ENCODE measurements around the gene EXOC3.
A peak's percentile ranks its signal among the peaks of the same experiment; 100 is the strongest.
"Not testable (repeated sequence)": the region's sequence is repeated elsewhere in the genome, so short reads cannot be mapped to it uniquely, and the experiment has no call there.

Gene EXOC3

DNA sequence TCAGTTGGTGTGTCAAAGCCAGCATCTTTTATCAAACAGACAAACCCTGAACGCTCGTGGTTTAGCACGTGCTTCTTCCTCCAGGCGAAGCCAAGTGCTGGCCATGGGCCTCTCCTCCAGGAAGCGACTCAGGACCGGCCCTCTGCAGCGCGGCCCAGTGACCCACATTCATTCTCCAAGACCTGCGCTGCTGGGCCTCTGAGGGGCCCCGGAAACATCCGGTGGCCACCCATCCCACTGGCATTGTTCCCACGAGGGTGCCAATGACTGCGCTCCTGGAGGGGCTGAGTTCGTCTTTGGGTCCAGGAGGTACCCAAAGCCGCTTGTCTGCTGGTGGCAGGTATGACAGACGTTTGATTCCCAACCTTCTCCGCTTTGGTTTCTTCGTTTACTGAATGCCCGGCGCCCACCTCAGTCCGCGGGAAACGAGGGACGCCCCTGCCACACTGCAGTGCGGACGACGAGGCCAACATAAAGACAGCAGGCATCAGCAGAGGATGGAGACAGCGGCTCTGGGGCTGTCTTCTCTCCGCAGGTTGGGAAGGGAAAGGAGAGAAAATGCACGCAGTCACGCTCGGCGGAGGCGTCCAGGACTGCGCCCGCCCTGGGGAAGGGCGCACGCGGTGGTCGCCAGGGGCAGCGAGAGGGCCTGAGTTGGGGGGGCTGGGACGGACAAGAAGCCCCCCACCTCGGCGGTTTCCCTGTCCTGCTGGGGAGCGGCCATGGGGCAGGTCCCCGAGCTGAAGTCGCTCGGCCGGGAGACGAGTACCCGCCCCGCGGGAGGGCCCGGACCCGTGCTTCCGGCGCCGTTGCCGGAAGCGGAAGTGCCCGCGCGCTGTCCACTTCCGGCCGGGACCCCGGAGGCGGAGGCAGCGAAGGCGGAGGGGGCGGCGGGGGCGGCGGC lies at the start of gene EXOC3:
TSS of gene EXOC3 (plus strand) at position 842 of the 904 bp plus-strand sequence. CDS start 3,030 bp downstream, outside the sequence.
- DNase-seq: peak; percentile 78

- no peak for DNase-seq
Measured at GRCh38 chr5:393846-394275, 49.1 kb upstream of the EXOC3 start.

DNA sequence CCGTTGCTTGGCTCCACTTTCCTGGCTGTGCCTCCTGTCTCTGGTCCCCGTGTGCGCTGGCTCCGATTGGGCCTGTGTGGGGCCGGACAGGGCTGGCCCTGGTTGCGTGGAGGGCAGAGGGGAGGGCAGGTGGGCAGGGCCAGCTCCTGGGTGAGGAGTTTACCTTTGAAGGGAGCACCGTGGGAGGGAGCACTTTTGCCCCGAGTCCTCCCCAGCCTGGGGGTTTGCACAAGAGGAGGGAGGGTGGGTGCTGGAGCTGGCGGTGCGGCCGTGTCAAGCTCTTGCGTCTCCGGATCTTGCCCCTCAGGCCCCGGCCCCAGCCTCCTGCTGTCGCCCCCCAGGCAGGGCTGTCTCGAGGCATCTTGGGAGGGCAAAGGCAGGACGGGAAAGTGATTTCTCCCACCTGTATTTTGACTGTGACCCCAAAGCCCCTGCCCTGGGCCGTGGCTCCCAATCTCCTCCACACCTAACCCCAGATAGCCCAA lies 48.3 kb upstream of the EXOC3 start:
- no peak for DNase-seq

DNA sequence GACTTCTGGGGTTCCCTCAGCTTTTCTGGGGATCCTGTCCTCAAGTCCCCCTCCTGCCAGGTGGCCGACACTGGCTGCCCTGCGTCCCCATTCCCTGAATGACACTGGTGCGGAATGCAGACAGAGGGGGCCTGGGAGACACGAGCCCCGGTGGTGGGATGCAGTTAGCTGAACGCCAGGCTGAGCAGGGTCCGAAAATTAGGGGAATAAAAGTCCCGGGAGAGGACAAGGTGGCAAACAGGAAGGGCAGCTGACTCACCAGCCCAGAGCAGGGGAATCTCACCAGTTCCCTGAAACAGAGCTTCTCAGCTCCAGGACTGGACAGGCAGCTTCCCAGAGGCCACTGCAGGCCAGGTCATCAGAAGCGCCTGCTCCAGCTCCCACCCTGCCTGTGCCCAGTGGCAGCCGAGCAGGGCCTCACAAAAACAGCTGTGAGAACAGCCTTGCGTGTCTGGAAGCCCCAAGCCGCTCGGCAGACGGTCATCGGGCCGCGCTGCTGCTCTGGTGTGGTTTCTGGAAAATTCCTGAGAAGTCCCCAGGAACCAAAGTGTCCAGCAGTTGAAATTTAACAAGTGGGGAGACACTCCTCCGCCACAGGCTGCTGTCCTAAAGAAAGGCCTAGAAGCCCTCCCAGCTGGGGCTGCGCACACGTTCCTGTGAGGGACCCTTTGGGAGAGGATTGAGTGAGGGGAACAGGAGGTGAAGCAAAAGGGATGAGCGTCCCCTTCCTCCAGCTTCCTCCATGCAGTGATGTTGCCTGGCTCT lies 47.6 kb upstream of the EXOC3 start:
- DNase-seq: no peak

DNA sequence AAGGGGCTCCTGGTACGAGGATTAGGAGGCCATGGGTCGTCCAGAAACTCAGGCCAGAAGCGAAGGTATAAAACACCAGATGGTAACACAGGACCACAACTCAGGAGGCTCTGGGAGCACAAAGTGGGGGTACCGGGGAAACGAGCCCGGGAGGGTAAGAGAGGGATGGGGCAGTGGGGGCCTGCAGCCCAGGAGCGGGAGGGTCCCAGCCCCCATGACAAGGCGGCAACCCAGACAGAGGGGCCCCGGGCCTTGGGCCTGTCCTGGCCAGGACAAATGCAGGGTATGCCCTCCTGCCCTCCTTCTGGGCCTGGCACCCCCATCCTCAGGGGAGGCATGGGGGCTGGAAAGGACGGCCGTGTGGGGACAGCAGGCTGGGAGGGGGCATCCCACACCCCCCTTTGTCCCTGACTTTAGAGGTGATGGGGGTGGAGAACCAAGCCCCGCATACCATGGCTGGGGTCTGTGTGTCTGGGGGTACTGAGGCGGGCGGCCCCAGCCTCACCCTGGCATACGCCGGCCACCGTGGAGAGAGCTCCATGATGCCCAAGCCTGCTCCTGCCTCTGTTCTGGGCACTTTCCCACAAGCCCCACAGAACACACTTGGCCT lies 47.0 kb upstream of the EXOC3 start:
- no peak for DNase-seq

GRCh38 chr5:396531-396961 lies 46.4 kb upstream of the EXOC3 start:
- DNase-seq: no peak

DNA sequence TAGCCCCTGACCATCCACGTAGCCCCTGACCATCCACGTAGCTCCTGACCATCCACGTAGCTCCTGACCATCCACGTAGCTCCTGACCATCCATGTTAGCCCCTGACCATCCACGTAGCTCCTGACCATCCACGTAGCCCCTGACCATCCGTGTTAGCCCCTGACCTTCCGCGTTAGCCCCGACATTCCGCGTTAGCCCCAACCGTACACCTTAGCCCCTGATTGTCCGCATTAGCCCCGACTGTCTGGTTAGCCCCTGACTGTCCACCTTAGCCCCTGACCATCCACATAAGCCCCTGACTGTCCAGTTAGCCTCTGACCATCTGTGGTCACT lies 44.9 kb upstream of the EXOC3 start:
- DNase-seq: not testable (repeated sequence)

DNA sequence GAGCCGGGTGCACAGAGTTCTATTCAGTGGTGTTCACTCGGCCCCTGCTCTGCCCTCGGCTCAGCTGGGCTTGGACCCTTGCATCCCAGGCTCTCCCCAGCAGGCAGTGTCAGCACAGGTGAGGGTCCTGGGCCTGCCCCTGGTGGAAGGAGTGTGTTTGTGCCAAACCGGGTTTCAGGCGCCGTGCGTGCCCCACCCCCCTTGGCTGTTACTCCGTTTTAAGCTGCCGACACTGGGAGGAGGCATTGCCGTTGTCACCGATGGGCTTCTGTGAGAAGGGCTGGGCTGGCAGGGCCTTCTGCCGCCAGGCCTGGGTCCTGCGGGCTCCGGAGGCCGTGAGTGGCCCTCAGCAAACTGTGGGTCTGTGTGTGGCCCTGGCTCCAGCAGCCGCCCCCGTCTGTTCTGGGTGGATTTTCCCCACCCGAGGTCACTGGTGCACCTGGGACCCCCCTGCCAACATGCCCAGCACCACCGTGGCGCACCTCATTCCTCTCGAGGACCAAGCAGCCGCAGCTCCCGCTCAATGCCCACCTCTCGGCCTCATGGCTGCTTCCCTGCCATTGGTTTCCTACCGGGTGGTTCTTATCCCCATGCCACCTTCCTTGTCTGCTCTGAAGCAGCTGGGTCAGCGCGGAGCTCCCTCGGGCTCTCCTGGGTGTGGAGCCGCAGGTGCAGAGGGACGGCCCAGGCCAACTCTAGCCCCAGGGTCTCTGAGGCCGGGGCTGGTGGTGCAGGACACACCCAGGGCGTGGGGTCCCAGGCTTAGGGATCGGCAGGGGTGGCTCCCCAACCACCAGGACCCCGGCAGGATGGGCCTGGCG lies 44.3 kb upstream of the EXOC3 start:
- DNase-seq: no peak

GRCh38 chr5:399296-400281 lies 43.4 kb upstream of the EXOC3 start:
- DNase-seq: peak; percentile 38

DNA sequence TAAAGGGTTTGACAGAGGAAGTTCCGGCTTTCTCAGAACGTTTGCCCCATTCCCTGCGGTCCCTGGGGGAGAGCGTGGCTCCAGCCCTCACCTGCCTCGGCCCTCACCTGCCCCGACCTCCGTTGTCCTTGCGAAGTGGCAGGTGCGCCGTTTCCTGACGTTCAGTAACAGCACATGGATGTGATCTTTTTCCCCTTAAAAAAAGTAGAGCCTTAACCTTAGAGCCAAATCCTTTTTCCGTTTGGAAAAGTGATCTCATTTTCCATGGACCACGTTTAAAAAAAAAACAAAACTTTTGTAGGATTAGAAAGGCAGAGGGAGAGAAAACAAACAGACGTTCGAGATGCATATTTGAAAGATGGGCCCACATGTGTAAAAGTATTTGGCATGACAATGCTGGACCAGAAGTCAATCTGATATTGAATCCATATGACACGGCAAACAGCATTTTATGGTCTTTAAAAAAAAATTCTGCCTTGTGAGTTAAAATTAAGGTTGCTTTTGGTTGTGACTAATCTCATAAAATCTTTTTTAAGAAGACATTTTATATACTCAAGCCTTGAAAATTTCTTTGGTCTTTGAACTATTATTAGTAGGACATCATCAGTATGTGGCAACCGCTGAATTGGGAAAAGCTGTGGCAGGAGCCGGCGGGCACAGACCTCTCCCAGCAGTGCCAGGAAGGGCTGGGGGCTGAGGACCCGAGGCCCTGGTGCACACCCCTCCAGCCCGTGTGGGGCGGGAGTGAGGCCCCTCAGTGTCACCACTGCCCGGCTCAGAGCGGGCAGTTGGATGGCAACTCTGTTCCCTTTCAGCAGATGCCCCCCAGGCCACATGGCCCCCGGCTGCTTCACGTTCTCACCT lies 42.5 kb upstream of the EXOC3 start:
- DNase-seq: no peak

DNA sequence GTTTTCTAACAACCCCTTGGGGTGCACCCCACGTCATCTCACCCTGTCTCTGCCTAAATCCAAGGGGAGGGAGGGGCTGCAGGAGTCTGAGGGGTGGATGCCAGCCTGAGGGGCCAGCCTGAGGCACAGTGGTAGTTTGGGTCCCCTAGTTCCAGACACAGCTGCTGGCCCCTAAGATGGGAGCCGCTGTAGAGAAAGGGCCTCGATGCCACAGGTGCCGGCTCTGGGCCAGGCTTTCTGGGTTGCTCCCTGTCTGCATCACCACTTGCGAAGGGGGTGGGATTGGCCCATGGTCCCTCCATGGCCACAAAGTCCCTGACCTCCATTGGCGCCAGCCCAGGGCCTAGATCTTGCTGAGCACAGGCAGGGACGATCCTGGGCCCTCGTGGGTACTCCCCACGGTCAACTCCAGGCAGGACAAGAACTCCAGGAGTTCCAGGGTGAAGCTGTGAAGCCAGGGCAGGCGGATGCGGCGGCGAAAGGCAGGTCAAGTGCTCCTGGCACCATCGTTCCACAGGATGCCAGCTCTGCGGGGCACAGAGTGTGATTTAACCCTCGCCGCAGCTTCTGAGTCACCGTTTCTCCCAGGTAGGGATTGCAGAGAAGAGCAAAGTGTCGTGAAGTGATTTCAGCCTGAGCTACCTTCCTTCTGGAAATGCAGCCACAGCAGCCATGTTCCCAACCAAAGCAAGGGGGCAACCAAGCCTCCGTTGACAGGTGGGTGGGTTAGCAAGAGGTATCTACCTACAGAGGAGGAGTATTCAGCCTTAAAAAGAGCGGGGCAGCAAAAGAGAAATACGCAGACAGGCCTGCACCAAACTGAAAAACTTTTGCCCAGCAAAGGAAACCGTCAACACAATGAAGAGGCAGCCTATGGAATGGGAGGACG lies 41.6 kb upstream of the EXOC3 start:
- no peak for DNase-seq

GRCh38 chr5:402219-402614 lies 40.8 kb upstream of the EXOC3 start:
- DNase-seq: not testable (repeated sequence)

GRCh38 chr5:402615-403359 lies 40.2 kb upstream of the EXOC3 start:
- DNase-seq: no peak

DNA sequence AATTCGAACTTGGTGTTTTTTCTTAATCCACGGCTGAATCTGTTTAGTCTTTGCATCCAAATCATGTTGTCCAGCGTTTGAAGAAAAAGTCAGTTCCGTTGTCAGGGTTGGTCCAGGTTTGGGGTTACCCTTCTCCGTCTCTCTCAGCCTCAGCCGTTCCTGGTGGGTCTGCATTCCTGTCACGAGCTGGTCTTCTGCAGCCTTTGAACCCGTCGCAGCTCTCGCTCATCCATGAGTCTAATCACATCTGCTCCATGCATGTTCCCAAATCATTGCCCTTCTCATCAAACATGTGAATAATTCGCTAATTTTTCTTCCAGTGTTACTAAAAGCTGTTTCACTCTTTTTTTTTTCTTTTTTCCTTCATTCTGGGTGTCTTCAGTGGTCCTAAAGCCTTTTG lies 39.0 kb upstream of the EXOC3 start:
- no peak for DNase-seq

GRCh38 chr5:404666-405241 lies 38.2 kb upstream of the EXOC3 start:
- DNase-seq: no peak

DNA sequence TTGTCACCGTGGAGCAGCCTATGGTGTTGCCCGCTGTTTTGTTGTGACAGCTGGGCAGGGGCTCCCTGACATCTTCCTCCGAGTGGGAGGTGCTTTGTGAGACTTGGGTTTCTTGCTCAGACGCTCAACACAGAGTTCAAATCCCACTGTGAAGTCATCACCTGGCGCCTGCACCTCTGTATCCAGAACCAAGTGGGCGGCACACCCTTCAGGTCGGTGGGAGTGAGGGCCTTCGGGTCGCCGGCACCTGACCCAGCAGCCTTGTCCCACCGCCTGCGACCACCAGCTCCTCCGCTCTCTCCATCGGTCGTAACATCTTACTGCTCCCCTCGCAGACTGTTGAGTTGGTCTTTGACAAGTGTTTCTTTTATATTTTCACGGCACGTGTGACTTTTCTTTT lies 37.6 kb upstream of the EXOC3 start:
- DNase-seq: no peak

- DNase-seq: no peak
Measured at GRCh38 chr5:406041-406440, 36.9 kb upstream of the EXOC3 start.

DNA sequence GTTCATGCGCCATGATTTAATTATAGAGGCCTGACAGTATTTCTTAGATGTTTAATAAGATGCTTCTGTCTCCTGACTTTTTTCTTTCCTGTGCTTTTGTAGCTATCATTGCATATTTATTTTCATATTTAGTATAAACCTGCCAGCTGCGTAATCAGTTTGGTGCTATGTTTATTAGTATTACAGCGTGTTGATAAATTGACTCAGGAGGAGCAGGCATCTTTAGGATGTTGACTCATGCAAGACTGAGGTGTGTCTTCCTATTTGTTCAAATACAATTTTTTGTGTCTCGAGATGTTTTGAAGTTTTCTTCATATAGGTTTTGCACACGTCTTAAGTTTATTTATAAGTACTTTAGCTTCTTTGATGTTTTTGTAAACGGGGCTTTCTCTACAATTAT lies 35.9 kb upstream of the EXOC3 start:
- no peak for DNase-seq
